NK-92 (cell line): ENCODE results near the gene TTL.
"Not testable (repeated sequence)": the region's sequence is repeated elsewhere in the genome, so short reads cannot be mapped to it uniquely, and the experiment has no call there.

Experiments
- DNase-seq: peaks from one replicate; lab custom pipeline; 2025; ENCODE audit not compliant: unreplicated experiment; lab: John Stamatoyannopoulos, UW

TTL gene

DNA sequence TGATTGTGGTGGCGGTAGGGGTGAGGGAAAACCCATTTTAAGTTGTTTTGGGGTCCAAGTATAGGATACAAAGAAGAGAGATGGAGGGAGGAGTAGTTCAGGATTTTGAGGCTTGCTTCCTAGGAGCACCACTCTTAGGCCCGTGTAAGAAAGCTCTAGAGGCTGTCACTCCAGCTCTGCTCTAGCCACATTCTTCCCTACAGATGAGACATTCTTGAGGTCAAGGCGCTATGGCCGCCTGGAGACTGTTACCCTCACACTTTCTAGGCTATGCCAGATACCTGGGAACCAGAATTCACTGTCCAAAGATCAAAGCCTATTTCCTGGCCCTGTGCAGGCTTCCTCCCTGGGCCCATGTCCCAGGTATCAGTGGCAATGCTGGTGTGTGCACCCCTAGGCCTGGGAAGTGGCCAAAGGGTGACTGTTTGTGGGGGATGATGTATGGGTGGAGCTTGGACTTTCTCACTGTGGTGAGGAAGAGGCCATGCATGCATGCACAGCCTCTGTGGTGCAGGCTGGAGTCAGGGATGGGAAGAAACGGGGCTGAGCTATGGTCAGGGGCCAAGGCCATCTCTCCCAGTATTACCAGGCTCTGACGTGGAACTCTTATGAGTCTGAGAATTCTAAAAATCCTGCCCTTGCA, 7.0 kb upstream of the TTL start:
- DNase-seq = no peak

DNA sequence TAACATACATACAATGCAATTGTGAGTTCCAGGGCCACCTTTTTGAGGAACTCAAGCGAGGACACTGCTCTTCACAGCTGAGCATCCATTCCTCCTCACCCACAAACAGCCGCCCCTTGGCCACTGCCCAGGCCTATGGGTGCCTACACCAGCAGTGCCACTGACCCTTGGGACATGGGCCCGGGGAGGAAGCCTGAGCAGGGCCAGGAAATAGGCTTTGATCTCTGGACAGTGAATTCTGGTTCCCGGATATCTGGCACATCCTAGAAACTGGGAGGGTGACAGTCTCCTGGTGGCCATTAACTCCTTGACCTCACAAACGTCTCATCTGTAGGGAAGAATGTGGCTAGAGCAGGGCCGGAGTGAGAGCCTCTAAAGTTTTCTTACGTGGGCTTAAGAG, 5.5 kb upstream of the TTL start:
- DNase-seq = no peak

DNA sequence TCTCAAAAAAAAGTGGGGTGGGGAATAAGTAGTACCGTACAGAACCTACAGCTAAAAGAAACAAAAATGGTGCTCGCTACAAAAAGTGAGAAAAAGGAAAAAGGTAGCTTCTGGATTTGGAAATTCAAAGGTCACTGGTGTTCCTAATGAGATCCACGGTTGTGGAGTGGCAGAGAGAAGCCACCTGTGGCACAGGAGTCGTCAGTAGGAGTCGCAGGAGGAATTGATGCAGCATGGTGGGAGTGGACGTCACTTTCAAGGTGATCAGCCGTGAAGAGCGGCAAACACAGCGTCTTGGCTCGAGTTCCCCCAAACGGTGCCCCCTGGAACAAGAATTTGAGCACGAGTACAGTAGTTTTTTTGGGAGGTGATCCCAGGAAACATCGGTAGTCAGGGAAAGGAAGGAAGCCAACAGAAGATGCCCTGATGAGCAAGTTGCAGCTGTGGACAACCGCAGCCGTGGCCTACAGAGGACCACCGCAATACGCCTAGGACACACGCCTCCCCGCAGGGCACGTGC, 1.4 kb upstream of the TTL start:
- DNase-seq = no peak

DNA sequence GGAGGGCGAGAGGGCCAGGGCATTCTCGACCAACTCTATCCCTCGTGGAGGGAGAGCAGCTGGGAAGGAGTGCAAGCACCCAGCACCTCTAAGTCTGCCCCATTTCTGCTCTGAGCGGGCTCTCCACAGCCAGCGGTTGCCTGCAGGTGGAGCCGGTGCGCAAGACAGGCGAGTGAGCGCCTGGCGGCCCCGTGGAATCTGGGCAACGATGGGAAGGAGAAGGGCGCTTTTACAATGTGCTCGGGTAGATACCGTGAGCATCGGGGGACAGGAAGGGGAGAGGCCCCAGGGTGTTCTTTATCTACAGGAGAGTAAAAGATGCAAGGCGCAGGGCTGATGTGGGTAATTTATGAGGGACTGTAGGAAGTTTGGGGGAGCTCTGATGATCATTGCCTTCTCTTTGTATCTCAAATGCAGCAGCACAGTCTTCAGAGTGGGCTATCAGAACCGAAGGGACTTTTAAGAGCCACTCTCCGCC, 867 bp upstream of the TTL start:
- DNase-seq = peak; percentile 31

GRCh38 chr2:112482309-112483041, 519 bp downstream of the TTL start:
- DNase-seq = no peak

GRCh38 chr2:112483042-112483473, 1.1 kb downstream of the TTL start:
- no peak for DNase-seq

GRCh38 chr2:112483831-112484230, 1.9 kb downstream of the TTL start:
- no peak for DNase-seq

GRCh38 chr2:112485849-112486248, 3.9 kb downstream of the TTL start:
- no peak for DNase-seq

DNA sequence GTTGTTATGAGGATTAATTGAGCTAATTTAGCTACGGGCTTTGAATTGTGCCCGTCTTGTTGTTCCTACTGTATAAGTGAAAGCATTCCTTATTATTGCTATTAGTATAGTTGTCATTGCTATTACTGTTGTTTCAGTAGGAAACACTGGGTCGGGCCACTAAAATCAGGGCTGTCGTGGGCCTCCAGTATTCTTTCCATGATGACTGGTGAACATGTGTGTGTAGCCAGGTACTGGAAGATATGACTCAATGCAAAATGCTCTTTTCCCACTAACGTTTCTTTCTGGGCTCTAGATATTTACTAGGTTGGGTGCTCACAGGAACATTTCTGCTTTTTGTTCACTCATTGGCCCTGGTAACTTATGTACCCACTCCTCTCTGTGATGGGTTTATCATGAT, 4.9 kb downstream of the TTL start:
- no peak for DNase-seq

DNA sequence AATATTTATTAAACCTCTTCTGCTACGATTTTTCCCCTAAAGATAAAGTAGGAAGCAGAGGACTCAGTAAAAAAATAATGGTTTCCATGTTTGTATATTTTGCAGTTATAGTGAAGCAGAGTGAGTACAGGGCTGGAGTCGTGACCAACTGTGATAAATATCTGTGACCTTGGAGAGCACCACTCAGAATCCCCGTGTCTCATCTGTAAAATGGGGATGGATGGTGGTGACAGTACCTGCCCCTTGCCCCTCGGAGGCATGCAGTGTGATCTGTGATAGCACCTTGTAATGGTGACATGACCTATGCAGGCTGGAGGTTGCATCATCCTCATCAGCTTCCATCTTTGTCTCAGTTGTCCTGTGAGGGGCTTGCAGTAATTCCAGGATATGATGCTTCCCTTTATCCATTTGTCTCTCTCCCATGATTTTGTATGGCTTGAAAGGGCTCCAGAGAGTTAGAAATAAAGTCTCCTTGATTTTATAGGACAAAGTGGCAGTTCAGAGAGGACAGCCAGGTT, 5.5 kb downstream of the TTL start:
- DNase-seq = no peak

GRCh38 chr2:112488201-112488600, 6.2 kb downstream of the TTL start:
- DNase-seq = no peak

GRCh38 chr2:112491946-112492345, 10.0 kb downstream of the TTL start:
- DNase-seq = no peak

GRCh38 chr2:112493048-112493447, 11.1 kb downstream of the TTL start:
- DNase-seq = no peak

GRCh38 chr2:112493858-112494648, 12.1 kb downstream of the TTL start:
- no peak for DNase-seq

- no peak for DNase-seq
Measured at GRCh38 chr2:112494828-112495227, 12.9 kb downstream of the TTL start.

DNA sequence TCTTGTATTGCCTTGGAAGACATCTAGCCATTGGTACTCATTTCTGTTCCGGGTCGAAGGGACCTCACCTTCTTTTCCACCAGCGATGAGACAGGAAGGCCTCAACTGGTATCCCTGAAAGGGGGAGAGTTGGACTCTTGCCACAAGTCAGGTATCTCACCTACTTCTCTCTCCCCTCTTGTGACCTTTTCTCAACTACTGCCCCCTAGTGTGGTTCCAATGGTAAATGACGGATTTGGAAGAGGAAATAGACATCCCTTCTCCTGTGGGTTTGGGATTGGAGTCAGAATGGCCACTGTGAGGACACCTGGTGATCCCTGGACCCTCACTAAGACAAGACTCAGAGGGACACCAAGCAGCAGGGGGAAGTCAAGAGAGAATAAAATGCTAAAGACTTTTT, 13.9 kb downstream of the TTL start:
- not testable (repeated sequence) for DNase-seq

GRCh38 chr2:112500850-112501484, 19.0 kb downstream of the TTL start:
- not testable (repeated sequence) for DNase-seq

DNA sequence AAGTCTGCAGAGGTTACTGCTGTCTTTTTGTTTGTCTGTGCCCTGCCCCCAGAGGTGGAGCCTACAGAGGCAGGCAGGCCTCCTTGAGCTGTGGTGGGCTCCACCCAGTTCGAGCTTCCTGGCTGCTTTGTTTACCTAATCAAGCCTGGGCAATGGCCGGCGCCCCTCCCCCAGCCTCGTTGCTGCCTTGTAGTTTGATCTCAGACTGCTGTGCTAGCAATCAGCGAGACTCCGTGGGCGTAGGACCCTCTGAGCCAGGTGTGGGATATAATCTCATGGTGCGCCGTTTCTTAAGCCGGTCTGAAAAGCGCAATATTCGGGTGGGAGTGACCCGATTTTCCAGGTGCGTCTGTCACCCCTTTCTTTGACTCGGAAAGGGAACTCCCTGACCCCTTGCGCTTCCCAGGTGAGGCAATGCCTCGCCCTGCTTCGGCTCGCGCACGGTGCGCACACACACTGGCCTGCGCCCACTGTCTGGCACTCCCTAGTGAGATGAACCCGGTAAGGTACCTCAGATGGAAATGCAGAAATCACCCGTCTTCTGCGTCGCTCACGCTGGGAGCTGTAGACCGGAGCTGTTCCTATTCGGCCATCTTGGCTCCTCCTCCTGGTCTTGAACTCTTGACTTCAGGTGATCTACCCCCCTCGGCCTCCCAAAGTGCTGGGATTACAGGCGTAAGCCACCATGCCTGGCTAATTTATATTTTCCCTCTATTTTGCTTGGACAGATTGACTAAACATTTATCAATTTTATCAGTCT, 27.5 kb downstream of the TTL start:
- DNase-seq = not testable (repeated sequence)

GRCh38 chr2:112516801-112517200, 34.8 kb downstream of the TTL start:
- no peak for DNase-seq

GRCh38 chr2:112518807-112519206, 36.9 kb downstream of the TTL start:
- DNase-seq = no peak
